NB4 (cell line): ENCODE results near the gene TAF4.

Source experiments
- CTCF ChIP-seq: IDR thresholded peaks from one replicate; pipeline ENCODE4 v1.5.1; 2012; ENCODE audit warnings: low read depth, low read length
- POLR2A ChIP-seq: IDR thresholded peaks from 2 replicates; pipeline ENCODE4 v1.6.1; 2011; ENCODE audit warnings: mild to moderate bottlenecking; ENCODE audit not compliant: insufficient read length; ENCODE audit errors: extremely low read depth

- TF ChIP-seq CTCF (no peak), POLR2A (no peak)
Measured at GRCh38 chr20:62059920-62060630, 5.6 kb downstream of the TAF4 start.
